ENCODE results near the gene TNRC18. TPM values are rescaled to one million over a fixed set of nuclear protein-coding genes. Genes with fewer than 3 reads are reported as not detected.

Gene TNRC18
- total RNA-seq, 1 donor from 2014 or later, result 197 TPM

GRCh38 chr7:5450549-5451327 lies 27.1 kb upstream of the TNRC18 start:
- H3K27ac Mint-ChIP-seq, result peak overlapping the region; percentile 24
- peak; percentile 63 for TF ChIP-seq CTCF (IDR thresholded peaks at IDR 0.05; ENCODE audit: unreplicated experiment)
- no peaks in the 10 kb centered on the region for H3K9me3 Mint-ChIP-seq (ENCODE audit: low read depth)
- H3K4me1 Mint-ChIP-seq (ENCODE audit: low read depth), result peaks cover 3% of the 10 kb centered on the region
- peak; percentile 44 for DNase-seq (ENCODE audit: low spot score, unreplicated experiment)
- no peaks in the 10 kb centered on the region for H3K36me3 Mint-ChIP-seq (ENCODE audit: insufficient read depth)
- peaks cover 25% of the 10 kb centered on the region for H3K27me3 Mint-ChIP-seq
- H3K4me3 Mint-ChIP-seq (ENCODE audit: low read depth), result no peak overlapping the region

GRCh38 chr7:5448378-5449037 lies 24.9 kb upstream of the TNRC18 start:
- no peak for DNase-seq (ENCODE audit: low spot score, unreplicated experiment)
- no peak overlapping the region for H3K4me3 Mint-ChIP-seq (ENCODE audit: low read depth)
- no peak for TF ChIP-seq CTCF (IDR thresholded peaks at IDR 0.05; ENCODE audit: unreplicated experiment)

GRCh38 chr7:5445981-5446594 lies 22.5 kb upstream of the TNRC18 start:
- peaks cover 3% of the 10 kb centered on the region for H3K4me1 Mint-ChIP-seq (ENCODE audit: low read depth)

More at GRCh38 chr7:5448378-5449037, 24.9 kb upstream of the TNRC18 start:
- H3K36me3 Mint-ChIP-seq (ENCODE audit: insufficient read depth), result peaks cover 4% of the 10 kb centered on the region
- peaks cover 14% of the 10 kb centered on the region for H3K27me3 Mint-ChIP-seq
- peaks cover 3% of the 10 kb centered on the region for H3K4me1 Mint-ChIP-seq (ENCODE audit: low read depth)
- no peak overlapping the region for H3K27ac Mint-ChIP-seq
- H3K9me3 Mint-ChIP-seq (ENCODE audit: low read depth), result no peaks in the 10 kb centered on the region

GRCh38 chr7:5443678-5444077 lies 20.0 kb upstream of the TNRC18 start:
- no peak for DNase-seq (ENCODE audit: low spot score, unreplicated experiment)
- TF ChIP-seq CTCF (IDR thresholded peaks at IDR 0.05; ENCODE audit: unreplicated experiment), result no peak
- H3K27me3 Mint-ChIP-seq, result peaks cover 7% of the 10 kb centered on the region
- H3K4me3 Mint-ChIP-seq (ENCODE audit: low read depth), result no peak overlapping the region
- H3K27ac Mint-ChIP-seq, result no peak overlapping the region
- H3K36me3 Mint-ChIP-seq (ENCODE audit: insufficient read depth), result peaks cover 6% of the 10 kb centered on the region
- H3K9me3 Mint-ChIP-seq (ENCODE audit: low read depth), result no peaks in the 10 kb centered on the region
- H3K4me1 Mint-ChIP-seq (ENCODE audit: low read depth), result peaks cover 6% of the 10 kb centered on the region

More at GRCh38 chr7:5445981-5446594, 22.5 kb upstream of the TNRC18 start:
- Mint-ChIP-seq H3K9me3 (ENCODE audit: low read depth) (no peaks in the 10 kb centered on the region), H3K27ac (no peak overlapping the region), H3K27me3 (peaks cover 7% of the 10 kb centered on the region), H3K36me3 (ENCODE audit: insufficient read depth) (peaks cover 4% of the 10 kb centered on the region), H3K4me3 (ENCODE audit: low read depth) (no peak overlapping the region)
- DNase-seq (ENCODE audit: low spot score, unreplicated experiment), result no peak
- no peak for TF ChIP-seq CTCF (IDR thresholded peaks at IDR 0.05; ENCODE audit: unreplicated experiment)

GRCh38 chr7:5442757-5443305 lies 19.2 kb upstream of the TNRC18 start:
- no peak overlapping the region for H3K27ac Mint-ChIP-seq
- peaks cover 7% of the 10 kb centered on the region for H3K27me3 Mint-ChIP-seq
- DNase-seq (ENCODE audit: low spot score, unreplicated experiment), result no peak
- H3K9me3 Mint-ChIP-seq (ENCODE audit: low read depth), result no peaks in the 10 kb centered on the region
- H3K4me1 Mint-ChIP-seq (ENCODE audit: low read depth), result peaks cover 6% of the 10 kb centered on the region
- H3K36me3 Mint-ChIP-seq (ENCODE audit: insufficient read depth), result peaks cover 6% of the 10 kb centered on the region
- no peak for TF ChIP-seq CTCF (IDR thresholded peaks at IDR 0.05; ENCODE audit: unreplicated experiment)
- H3K4me3 Mint-ChIP-seq (ENCODE audit: low read depth), result no peak overlapping the region
